Myocyte (in vitro differentiated cells): ENCODE measurements around the gene DDO. TPM values are rescaled to one million over a fixed set of nuclear protein-coding genes. Genes with fewer than 3 reads are reported as not detected.
"Not testable (repeated sequence)": the region's sequence is repeated elsewhere in the genome, so short reads cannot be mapped to it uniquely, and the experiment has no call there.

Source experiments
- DNase-seq: peaks from one replicate; pipeline ENCODE4 v3.0.0-alpha.2; 2012; ENCODE audit warnings: low read depth
- total RNA-seq: library from RNA; depleted of rRNA; stranded (reverse); fragments of >200 nt; gene quantifications from 2 replicates; pipeline ENCODE4 v1.2.3, GENCODE V29; 2014

Gene DDO
- total RNA-seq, 1 donor from 2014 or later = 7.8 TPM

GRCh38 chr6:110369066-110369465, 46.3 kb downstream of the DDO start:
- DNase-seq = no peak

GRCh38 chr6:110368284-110368683, 47.1 kb downstream of the DDO start:
- DNase-seq = no peak

GRCh38 chr6:110367825-110368224, 47.5 kb downstream of the DDO start:
- no peak for DNase-seq

- no peak for DNase-seq
Measured at GRCh38 chr6:110366975-110367374, 48.4 kb downstream of the DDO start.

GRCh38 chr6:110366256-110366655, 49.1 kb downstream of the DDO start:
- no peak for DNase-seq

- no peak for DNase-seq
Measured at GRCh38 chr6:110364364-110365105, 50.8 kb downstream of the DDO start.

- no peak for DNase-seq
Measured at GRCh38 chr6:110363748-110364147, 51.6 kb downstream of the DDO start.

- no peak for DNase-seq
Measured at GRCh38 chr6:110360676-110361075, 54.7 kb downstream of the DDO start.

GRCh38 chr6:110359556-110359955, 55.8 kb downstream of the DDO start:
- no peak for DNase-seq

- DNase-seq = no peak
Measured at GRCh38 chr6:110358553-110359160, 56.7 kb downstream of the DDO start.

GRCh38 chr6:110357664-110358552, 57.5 kb downstream of the DDO start, which contains the start of gene METTL24:
METTL24 (minus strand) TSS chr6:110358349; CDS start chr6:110358272, 77 bp downstream.
- DNase-seq = no peak

- no peak for DNase-seq
Measured at GRCh38 chr6:110357298-110357663, 58.1 kb downstream of the DDO start.

GRCh38 chr6:110356778-110357177, 58.6 kb downstream of the DDO start:
- DNase-seq = no peak

GRCh38 chr6:110355727-110356126, 59.6 kb downstream of the DDO start:
- no peak for DNase-seq

- DNase-seq = no peak
Measured at GRCh38 chr6:110355022-110355421, 60.4 kb downstream of the DDO start.

- no peak for DNase-seq
Measured at GRCh38 chr6:110354153-110354552, 61.2 kb downstream of the DDO start.

GRCh38 chr6:110353457-110354001, 61.8 kb downstream of the DDO start:
- no peak for DNase-seq

GRCh38 chr6:110352563-110353262, 62.7 kb downstream of the DDO start:
- no peak for DNase-seq

- no peak for DNase-seq
Measured at GRCh38 chr6:110351986-110352385, 63.4 kb downstream of the DDO start.

- DNase-seq = no peak
Measured at GRCh38 chr6:110351546-110351945, 63.8 kb downstream of the DDO start.

- DNase-seq = not testable (repeated sequence)
Measured at GRCh38 chr6:110350593-110350992, 64.8 kb downstream of the DDO start.
